HG02970 (cell line): ENCODE results near the gene ADCY4.
"Not testable (repeated sequence)": the region's sequence is repeated elsewhere in the genome, so short reads cannot be mapped to it uniquely, and the experiment has no call there.

Source experiments
- ATAC-seq: cut with Tn5 transposase; IDR thresholded peaks from one replicate; pipeline ENCODE4 v1.9.1; 2021; ENCODE audit warnings: mild to moderate bottlenecking, moderate library complexity, moderate number of reproducible peaks; ENCODE audit not compliant: unreplicated experiment, low FRiP score

ADCY4 gene

GRCh38 chr14:24334431-24335291 is at the start of gene ADCY4:
TSS of gene ADCY4 (minus strand) at chr14:24335071. CDS start at chr14:24334652, 419 bp downstream.
- no peak for ATAC-seq

GRCh38 chr14:24384169-24384568 is 49.3 kb upstream of the ADCY4 start:
- ATAC-seq = no peak

GRCh38 chr14:24382064-24382371 is 47.1 kb upstream of the ADCY4 start:
- ATAC-seq = no peak

GRCh38 chr14:24381363-24382063 is 46.6 kb upstream of the ADCY4 start:
- no peak for ATAC-seq

GRCh38 chr14:24379907-24380730 is 45.2 kb upstream of the ADCY4 start:
- no peak for ATAC-seq

GRCh38 chr14:24378981-24379906 is 44.4 kb upstream of the ADCY4 start:
- ATAC-seq = no peak

GRCh38 chr14:24378327-24378726 is 43.5 kb upstream of the ADCY4 start:
- ATAC-seq = no peak

- ATAC-seq = no peak
Observed at GRCh38 chr14:24377657-24378056, 42.8 kb upstream of the ADCY4 start.

- ATAC-seq = no peak
Observed at GRCh38 chr14:24377126-24377525, 42.3 kb upstream of the ADCY4 start.

- ATAC-seq = no peak
Observed at GRCh38 chr14:24376448-24377070, 41.7 kb upstream of the ADCY4 start.

- no peak for ATAC-seq
Observed at GRCh38 chr14:24372701-24373416, 38.0 kb upstream of the ADCY4 start.

GRCh38 chr14:24371605-24372004 is 36.7 kb upstream of the ADCY4 start:
- ATAC-seq = not testable (repeated sequence)

- no peak for ATAC-seq
Observed at GRCh38 chr14:24370748-24371147, 35.9 kb upstream of the ADCY4 start.

GRCh38 chr14:24369907-24370687 is 35.2 kb upstream of the ADCY4 start:
- ATAC-seq = no peak

- ATAC-seq = no peak
Observed at GRCh38 chr14:24369463-24369862, 34.6 kb upstream of the ADCY4 start.

GRCh38 chr14:24368562-24369252 is 33.8 kb upstream of the ADCY4 start:
- no peak for ATAC-seq

GRCh38 chr14:24368212-24368561 is 33.3 kb upstream of the ADCY4 start:
- ATAC-seq = no peak
